GM13976 (cell line): ENCODE measurements around the gene NOSIP.

Experiments used
- DNase-seq: peaks from one replicate; pipeline ENCODE4 v3.0.0; 2012; ENCODE audit warnings: low spot score
- CTCF ChIP-seq: IDR thresholded peaks from 2 replicates; pipeline ENCODE4 v1.5.1; 2012; ENCODE audit warnings: borderline replicate concordance, mild to moderate bottlenecking; ENCODE audit not compliant: insufficient read depth; ENCODE audit errors: extremely low read depth, missing control alignments, control extremely low read depth
- in situ Hi-C: fragments of 300-500 bp; cut with MboI; formaldehyde crosslinking; loops from one replicate; pipeline ENCODE4 v1.12.0; 2022; ENCODE audit warnings: low sequenced_read_pairs, mixed read lengths, inconsistent platforms; ENCODE audit not compliant: unreplicated experiment

Gene NOSIP

DNA sequence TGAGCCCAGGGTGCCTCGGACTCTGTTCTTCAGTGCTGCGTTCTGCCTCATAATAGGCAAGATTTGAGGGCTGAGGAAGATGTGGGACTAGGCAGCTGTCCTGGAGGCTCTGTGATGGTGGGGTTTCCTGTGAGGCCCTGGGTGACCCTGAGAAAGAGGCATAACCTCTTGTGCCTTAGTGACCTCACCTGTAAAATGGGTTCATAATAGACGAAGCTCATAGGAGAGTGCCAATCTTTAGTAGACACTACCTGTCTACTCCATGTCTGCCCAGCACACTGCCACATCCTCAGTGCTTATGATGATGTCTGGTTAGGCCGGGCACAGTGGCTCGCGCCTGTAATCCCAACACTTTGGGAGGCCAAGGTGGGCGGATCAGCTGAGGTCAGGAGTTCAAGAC, 36.2 kb upstream of the NOSIP start:
- DNase-seq = no peak
- in situ Hi-C loops = no loop called here
- TF ChIP-seq CTCF = no peak

DNA sequence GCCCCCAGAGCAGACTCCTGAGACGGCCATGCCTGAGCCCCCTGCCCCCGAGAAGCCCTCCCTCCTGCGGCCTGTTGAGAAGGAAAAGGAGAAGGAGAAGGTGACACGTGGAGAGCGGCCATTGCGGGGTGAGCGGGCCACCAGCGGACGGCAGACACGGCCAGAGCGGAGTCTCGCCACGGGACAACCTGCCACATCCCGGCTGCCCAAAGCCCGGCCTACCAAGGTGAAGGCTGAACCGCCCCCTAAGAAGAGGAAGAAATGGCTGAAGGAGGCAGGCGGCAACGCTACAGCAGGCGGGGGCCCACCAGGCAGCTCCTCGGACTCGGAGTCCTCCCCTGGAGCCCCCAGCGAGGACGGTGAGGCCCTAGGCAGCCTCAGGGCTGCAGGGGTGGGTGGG, 35.5 kb upstream of the NOSIP start:
- in situ Hi-C loops = no loop called here
- no peak for TF ChIP-seq CTCF
- DNase-seq = no peak

GRCh38 chr19:49614096-49614833, 33.9 kb upstream of the NOSIP start:
- no peak for DNase-seq
- in situ Hi-C loops = no loop called here
- no peak for TF ChIP-seq CTCF

DNA sequence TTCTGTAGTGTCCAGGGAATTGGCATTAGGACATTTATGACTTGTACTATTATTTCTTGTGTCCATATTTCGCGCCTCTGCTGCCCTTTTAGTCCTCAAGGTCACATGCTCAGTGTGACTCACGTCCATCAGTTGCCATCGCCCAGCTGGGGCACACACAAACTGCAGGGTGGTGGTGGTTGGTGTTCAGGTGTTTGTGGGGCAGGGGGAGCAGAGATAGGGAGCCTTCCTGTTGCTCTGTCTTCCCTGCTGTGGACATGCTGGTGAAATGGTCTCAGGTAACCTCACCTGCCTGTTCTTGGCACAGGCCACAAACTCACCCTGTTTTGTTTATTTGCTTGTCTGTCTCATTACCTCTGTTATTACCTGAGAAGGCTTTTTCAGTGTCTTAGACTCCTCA, 33.0 kb upstream of the NOSIP start:
- in situ Hi-C loops = no loop called here
- no peak for DNase-seq
- no peak for TF ChIP-seq CTCF

DNA sequence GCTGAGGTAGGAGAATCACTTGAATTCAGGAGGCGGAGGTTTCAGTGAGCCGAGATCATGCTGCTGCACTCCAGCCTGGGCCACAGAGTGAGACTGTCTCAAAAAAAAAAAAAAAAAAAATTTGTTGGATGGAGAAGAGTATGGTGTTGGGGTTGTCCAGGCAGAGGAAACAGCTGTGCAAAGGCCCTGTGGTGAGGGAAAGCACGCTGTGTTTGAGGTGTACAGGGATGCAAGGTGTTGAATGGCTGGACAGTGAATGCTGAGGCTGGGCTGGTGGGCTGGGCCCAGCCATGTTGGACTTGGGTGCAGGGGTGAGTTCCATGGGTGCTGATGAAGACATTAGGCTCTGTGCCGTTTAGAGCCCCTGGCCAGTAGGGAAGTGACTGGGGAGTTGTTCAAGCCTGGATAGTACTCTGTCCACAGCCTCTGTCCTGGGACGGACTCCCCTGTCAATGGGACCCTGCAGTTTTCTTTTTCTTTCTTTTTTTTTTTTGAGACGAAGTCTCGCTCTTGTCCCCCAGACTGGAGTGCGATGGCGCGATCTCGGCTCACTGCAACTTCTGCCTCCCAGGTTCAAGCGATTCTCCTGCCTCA, 29.2 kb upstream of the NOSIP start:
- no peak for TF ChIP-seq CTCF
- in situ Hi-C loops = no loop called here
- DNase-seq = no peak

- no peak for TF ChIP-seq CTCF
- no peak for DNase-seq
- in situ Hi-C loops = no loop called here
These were observed 25.2 kb upstream of the NOSIP start for GRCh38 chr19:49605605-49606004.
